ENCODE results near the gene OPCML.

Gene OPCML

DNA sequence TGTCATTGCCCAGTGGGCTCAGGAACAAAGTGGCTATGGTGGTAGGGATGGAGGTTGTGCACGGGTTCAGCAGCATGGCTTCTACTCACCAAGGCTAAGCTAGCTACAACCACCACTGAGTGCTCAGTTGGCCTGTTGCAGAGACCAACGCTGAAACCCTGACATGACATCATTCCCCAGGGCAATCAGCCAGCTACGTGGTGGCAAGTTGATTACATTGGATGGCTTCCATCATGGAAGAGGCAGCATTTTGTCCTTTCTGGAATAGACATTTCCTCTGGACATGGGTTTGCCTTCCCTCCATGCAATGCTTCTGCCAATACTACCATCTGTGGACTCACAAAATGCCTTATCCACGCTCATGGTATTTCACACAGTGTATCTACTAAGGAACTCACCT is 634.3 kb downstream of the OPCML start:
- TF ChIP-seq, protein P1, sequence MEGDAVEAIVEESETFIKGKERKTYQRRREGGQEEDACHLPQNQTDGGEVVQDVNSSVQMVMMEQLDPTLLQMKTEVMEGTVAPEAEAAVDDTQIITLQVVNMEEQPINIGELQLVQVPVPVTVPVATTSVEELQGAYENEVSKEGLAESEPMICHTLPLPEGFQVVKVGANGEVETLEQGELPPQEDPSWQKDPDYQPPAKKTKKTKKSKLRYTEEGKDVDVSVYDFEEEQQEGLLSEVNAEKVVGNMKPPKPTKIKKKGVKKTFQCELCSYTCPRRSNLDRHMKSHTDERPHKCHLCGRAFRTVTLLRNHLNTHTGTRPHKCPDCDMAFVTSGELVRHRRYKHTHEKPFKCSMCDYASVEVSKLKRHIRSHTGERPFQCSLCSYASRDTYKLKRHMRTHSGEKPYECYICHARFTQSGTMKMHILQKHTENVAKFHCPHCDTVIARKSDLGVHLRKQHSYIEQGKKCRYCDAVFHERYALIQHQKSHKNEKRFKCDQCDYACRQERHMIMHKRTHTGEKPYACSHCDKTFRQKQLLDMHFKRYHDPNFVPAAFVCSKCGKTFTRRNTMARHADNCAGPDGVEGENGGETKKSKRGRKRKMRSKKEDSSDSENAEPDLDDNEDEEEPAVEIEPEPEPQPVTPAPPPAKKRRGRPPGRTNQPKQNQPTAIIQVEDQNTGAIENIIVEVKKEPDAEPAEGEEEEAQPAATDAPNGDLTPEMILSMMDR (IDR thresholded peaks at IDR 0.05), result no peak

DNA sequence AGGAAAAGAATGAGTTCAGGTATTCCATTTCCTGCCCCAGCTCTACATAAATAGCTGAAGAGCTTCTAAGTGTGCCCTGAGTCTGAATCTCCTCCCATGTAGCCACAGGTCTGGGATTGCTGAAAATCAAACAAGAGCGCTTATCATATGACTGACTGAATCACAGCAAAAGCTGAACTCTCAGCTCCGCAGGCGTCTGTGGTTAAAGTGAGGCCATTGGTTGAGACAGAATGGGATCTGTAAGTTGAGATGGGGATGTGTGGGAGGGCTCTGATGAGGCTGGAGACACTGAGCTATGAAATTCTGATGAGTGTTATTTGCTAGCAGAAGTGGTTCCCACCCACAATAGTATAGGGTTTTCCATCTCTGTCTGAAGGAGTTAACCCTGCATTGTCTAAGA is 637.0 kb downstream of the OPCML start:
- TF ChIP-seq, protein P1 (IDR thresholded peaks at IDR 0.05), result no peak

GRCh38 chr11:132894606-132895005 is 637.7 kb downstream of the OPCML start:
- TF ChIP-seq, protein P1 (IDR thresholded peaks at IDR 0.05), result no peak

DNA sequence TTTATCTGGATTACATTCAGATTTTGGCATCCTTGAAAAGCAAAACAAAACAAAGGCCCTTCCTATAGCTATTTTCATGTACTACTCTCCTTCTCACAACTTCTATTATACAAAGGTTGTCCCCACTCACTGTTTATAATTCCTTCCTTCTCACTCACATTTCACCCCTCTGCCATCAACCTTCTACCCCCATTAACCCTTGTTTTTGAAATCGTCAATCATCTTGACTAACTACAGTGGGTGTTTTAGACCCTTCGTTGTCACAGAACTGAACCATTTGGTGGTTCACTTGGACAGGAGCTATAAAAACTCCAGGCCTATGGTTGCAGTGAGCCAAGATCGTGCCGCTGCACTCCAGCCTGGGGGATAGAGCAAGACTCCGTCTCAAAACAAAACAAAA is 639.4 kb downstream of the OPCML start:
- TF ChIP-seq, protein P1 (IDR thresholded peaks at IDR 0.05), result no peak

DNA sequence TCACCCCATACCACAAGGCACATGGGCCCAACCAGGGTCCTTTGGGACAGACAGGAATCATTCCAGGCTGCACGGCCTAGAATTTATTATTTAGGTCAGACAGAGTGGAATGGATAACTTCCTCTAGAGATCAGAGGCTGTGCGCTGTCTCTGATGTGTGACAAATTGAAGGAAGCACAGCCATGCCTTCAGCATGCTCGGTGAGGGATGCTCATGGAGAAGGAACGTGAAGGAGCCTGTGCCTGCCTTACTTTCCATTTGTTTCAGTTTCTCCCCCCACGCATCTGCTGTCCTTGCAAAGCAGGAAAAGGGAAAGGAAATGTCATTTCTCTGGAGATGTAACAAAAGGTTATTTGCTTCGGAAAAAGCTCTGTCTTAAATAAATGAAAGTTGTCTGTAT is 644.1 kb downstream of the OPCML start:
- TF ChIP-seq, protein P1 (IDR thresholded peaks at IDR 0.05), result no peak

GRCh38 chr11:132886335-132886734 is 646.0 kb downstream of the OPCML start:
- TF ChIP-seq, protein P1 (IDR thresholded peaks at IDR 0.05), result no peak

DNA sequence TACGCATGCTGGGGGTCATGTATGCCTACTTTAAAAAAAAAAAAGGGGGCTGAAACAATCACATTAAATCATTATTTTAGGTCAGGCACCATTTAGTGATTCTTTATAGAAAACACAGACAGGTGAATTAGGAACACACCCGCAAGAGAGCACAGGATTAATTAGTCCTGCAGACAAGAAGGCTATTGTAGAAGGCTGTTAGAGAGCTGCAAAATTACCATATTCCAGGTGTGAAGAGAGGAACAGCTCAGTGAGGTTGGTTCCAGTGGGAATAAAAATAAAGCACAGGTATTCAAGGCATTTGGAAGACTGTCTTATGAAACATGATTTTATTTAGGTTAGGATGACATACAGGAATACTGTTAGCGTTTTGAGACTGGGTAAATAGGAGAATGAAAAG is 649.1 kb downstream of the OPCML start:
- TF ChIP-seq, protein P1 (IDR thresholded peaks at IDR 0.05), result no peak

- TF ChIP-seq, protein P1 (IDR thresholded peaks at IDR 0.05), result no peak
Observed at GRCh38 chr11:132881622-132882021, 650.7 kb downstream of the OPCML start.
